ENCODE measurements around the gene POLDIP3.
"Not testable (repeated sequence)": the region's sequence is repeated elsewhere in the genome, so short reads cannot be mapped to it uniquely, and the experiment has no call there.

DNA sequence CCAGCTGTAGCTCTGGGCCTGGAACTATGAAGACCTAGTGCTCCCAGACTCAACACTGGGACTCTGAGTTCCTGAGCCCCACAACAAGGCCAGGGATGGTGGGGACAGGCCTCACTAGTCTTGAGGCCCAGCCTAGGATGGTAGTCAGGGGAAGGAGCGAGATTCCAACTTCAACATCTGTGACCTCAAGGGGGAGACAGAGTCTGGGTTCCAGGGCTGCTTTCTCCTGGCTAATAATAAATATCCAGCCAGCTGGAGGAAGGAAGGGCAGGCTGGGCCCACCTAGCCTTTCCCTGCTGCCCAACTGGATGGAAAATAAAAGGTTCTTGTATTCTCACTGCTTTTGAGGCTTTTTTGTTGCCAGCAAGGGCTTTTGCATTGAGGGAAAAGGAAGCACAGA, 40.6 kb downstream of the POLDIP3 start:
- not testable (repeated sequence) for TF ChIP-seq EZH2phosphoT487 (IDR thresholded peaks at IDR 0.05; ENCODE audit: insufficient read depth, low read depth); EZH2 (IDR thresholded peaks at IDR 0.05; ENCODE audit: insufficient read depth, poor library complexity, severe bottlenecking)

Measured in GM23248 (cell line).